ENCODE results near the gene SLC16A13.

GRCh38 chr17:7041607-7042500 is 6.0 kb downstream of the SLC16A13 start:
- TF ChIP-seq CTCF (IDR thresholded peaks at IDR 0.05) (no peak), EP300 (IDR thresholded peaks at IDR 0.05) (no peak)

Measured in ovary (tissue), 3 donors.